Ovary (tissue), 9 donors: Measurements from ENCODE around the gene MAD1L1. TPM values are rescaled to one million over a fixed set of nuclear protein-coding genes. Genes with fewer than 3 reads are reported as not detected.

ENCODE experiments used
- DNase-seq, 5 donors: peaks; one replicate each; pipeline ENCODE4 v3.0.0-alpha.2; 2019 to 2020
- H3K27ac ChIP-seq, 2 donors: fragments of 200-600 bp; one replicate each; pipeline versions ENCODE4 v1.5.1 to v1.8.0; 2019 to 2022
- H3K27me3 ChIP-seq: fragments of 200-600 bp; one replicate; pipeline ENCODE4 v1.8.0; 2022
- H3K36me3 ChIP-seq: fragments of 200-600 bp; sonication (generic); one replicate; pipeline ENCODE4 v1.5.1; 2019
- H3K4me1 ChIP-seq: one replicate; pipeline ENCODE4 v1.8.1; 2013; ENCODE audit warnings: mild to moderate bottlenecking, moderate library complexity; ENCODE audit not compliant: insufficient read depth
- H3K4me3 ChIP-seq: fragments of 200-600 bp; sonication (generic); one replicate; pipeline ENCODE4 v1.5.1; 2017
- H3K9me3 ChIP-seq, 2 donors: fragments of 200-600 bp in 1 of 2; sonication (generic) in 1 of 2; one replicate each; pipeline versions ENCODE4 v1.5.1 to v1.8.1; 2013 to 2019; ENCODE audit warnings: mild to moderate bottlenecking in 1 of 2, moderate library complexity in 1 of 2
- EP300 ChIP-seq: sonication (generic); formaldehyde crosslinking; IDR thresholded peaks from one replicate; pipeline ENCODE4 v1.6.1; 2017; ENCODE audit warnings: antibody characterized with exemption
- POLR2A ChIP-seq: fragments of 450-650 bp; IDR thresholded peaks from one replicate; pipeline ENCODE4 v1.6.1; 2017; ENCODE audit warnings: antibody characterized with exemption, mild to moderate bottlenecking, moderate library complexity
- WGBS, 3 donors: extraction: QIAGEN DNeasy Blood & Tissue Kit in 1 of 3; methylation state at CpG; one replicate each; pipeline versions ENCODE4 v1.1.5 to v1.1.7; 2013 to 2017; 5-methylcytosine and 5-hydroxymethylcytosine counted together
- intact Hi-C, 4 donors: fragments of 100-400 bp; cut with DNase I; formaldehyde crosslinking; loops; one replicate each; pipeline versions ENCODE4 v1.11.0 to v1.15.1; 2022 to 2023
- polyA plus RNA-seq, 2 donors: library from polyadenylated mRNA; stranded (reverse); fragments of 200-250 nt in 1 of 2; fragments of 350-450 nt in 1 of 2; fragmentation: Illumina TruSeq in 1 of 2; extraction: RNeasy Lipid Tissue Mini Kit (QIAGEN cat#74804) in 1 of 2; gene quantifications; one replicate each; pipeline ENCODE4 v1.2.3, GENCODE V29; 2013 to 2014
- total RNA-seq, 7 donors: library from RNA; depleted of rRNA in 2 of 7; stranded (reverse); fragments of >200 nt in 2 of 7; fragmentation: NEBNext Ultra II Directional in 3 of 7; extraction: Animal tissue kit (Norgen Biotek cat#: 25700) in 3 of 7; gene quantifications; one replicate each; pipeline versions ENCODE4 v1.1.0 to v1.2.4, GENCODE V29; 2016 to 2023
- TF ChIP-seq, protein P1 (sequence below), 3 donors: fragments of 450-650 bp in 2 of 3; fragments of 200-600 bp in 1 of 3; IDR thresholded peaks; one replicate each; pipeline versions ENCODE4 v1.5.1 to v1.8.0; 2016 to 2022; ENCODE audit warnings: antibody characterized with exemption in 3 of 3, mild to moderate bottlenecking in 1 of 3
- donor health status: DM: no; HTN: no; CAD: no; lungs with moderate emphysema.
- donor health status: DM: no; HTN: no; CAD: no.
- donor health status: Bipolar disorder and iron deficiency.
- donor health status: DM: yes; HTN: yes; CAD: no.
- donor health status: DM: no; HTN: no; CAD: no.
- donor health status: DM: yes; HTN: yes; CAD: no.

The MAD1L1 gene
- total and polyA plus RNA-seq, 9 donors: 5.9 to 36.6 (median 22.8) TPM

DNA sequence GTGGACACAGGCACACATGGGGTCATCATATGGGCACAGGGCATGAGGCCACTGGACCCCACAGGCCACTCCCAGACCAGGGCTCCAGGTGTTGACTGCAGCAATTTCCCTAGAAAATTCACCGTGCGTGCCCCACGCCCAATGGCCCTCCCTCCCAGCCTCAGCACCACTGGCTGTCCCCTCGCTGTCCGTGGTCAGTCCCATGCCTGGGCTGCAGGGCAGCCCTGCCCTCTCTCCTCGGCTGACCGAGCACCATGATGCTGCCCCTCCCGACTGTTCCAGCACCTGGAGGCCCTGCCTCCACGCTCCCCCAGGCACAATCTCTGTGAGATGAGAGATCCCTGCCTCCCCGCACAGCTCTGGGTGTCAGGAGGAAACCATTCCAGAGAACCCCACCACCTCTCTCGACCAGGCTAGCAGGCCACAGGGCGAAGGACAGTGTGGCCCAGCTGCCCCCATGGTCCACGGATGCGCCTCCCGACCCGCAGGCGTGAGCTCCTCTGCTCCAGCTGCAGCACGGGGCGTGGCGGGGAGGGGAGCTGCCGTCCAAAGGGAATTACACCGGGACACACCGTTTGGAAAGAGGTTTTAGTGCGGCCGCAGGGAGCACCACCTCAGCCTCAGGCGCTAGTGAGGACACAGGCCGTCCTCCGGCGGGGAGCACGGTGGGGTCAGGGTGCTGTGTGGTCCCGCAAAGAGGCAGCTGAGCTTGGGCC, 21.8 kb upstream of the MAD1L1 start:
- no peak for TF ChIP-seq POLR2A
- TF ChIP-seq, protein P1, sequence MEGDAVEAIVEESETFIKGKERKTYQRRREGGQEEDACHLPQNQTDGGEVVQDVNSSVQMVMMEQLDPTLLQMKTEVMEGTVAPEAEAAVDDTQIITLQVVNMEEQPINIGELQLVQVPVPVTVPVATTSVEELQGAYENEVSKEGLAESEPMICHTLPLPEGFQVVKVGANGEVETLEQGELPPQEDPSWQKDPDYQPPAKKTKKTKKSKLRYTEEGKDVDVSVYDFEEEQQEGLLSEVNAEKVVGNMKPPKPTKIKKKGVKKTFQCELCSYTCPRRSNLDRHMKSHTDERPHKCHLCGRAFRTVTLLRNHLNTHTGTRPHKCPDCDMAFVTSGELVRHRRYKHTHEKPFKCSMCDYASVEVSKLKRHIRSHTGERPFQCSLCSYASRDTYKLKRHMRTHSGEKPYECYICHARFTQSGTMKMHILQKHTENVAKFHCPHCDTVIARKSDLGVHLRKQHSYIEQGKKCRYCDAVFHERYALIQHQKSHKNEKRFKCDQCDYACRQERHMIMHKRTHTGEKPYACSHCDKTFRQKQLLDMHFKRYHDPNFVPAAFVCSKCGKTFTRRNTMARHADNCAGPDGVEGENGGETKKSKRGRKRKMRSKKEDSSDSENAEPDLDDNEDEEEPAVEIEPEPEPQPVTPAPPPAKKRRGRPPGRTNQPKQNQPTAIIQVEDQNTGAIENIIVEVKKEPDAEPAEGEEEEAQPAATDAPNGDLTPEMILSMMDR (IDR thresholded peaks at IDR 0.05): no peak
- TF ChIP-seq EP300: no peak
- Histone ChIP-seq H3K27me3 (no peaks in the 10 kb centered on the region), H3K4me3 (no peak overlapping the region), H3K36me3 (no peaks in the 10 kb centered on the region), H3K27ac (no peak overlapping the region), H3K9me3 (no peaks in the 10 kb centered on the region), H3K4me1 (no peaks in the 10 kb centered on the region)
- 88 to 91% (median 89%) methylated on average over 30 to 31 of the region's 31 CpGs for WGBS, 3 donors
- DNase-seq: no peak
- intact Hi-C loops: loop anchor here in 1 of 4 donors (10.0 kb wide), 1 partner anchor 90 kb away; no protein-coding TSS in a partner anchor

DNA sequence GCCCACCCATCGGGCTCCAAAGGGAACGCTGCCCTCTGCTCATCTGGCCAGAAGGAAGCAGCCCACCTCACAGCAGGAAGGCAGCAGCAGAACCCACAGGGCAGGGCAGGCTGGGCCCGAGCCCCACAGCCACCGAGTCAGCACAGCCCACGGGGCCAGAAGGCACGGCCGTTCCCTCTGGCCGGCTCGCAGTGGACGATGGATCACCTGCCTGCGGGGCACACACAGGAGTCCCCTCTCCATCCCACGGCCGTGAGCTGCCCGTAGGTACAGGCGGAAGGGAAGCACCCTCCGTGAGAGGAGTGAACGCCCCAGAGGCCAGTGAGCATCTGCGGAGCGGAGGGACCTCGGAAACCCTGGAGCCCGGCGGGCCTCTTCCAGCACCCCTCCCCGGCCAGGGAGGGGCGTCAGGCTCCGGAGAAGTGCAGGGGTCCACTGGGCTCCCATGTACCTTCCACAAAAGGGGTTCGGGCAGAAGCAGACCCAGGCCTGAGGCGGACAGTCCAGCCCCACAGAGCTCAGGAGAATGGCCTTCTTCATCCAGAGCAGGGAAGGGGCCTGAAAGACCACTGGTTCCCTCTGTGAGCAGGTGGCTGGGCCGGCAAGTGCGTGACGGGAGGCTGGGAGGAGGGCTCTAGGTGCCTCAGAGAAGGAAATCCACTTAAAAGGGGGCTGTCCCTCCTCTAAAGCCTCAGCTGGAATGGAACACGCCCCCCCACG, 20.9 kb upstream of the MAD1L1 start:
- no peak for DNase-seq
- no peaks in the 10 kb centered on the region for H3K9me3 ChIP-seq
- 88 to 93% (median 93%) methylated on average over 30 to 32 of the region's 32 CpGs for WGBS, 3 donors

DNA sequence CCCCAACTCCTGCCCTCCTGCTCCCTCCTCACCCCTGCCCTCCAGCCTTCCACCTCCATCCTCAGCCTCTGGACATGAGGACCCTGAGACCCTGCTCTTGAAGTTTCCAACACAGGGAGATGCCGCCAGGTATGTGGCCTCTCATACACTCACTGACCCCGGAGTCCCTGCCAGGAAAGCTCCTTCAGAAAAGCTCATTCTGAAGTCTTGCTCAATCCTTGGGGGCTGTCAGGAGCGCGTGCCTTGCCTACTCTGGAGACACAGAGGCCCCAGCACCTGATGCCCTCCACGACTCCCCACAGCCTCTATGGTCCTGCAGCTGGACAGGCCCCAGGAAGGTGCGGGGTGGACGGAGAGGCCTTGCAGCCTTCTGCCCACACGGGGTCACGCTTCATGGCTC, 20.3 kb upstream of the MAD1L1 start:
- Histone ChIP-seq H3K4me3 (no peak overlapping the region), H3K36me3 (no peaks in the 10 kb centered on the region), H3K27ac (no peak overlapping the region), H3K27me3 (no peaks in the 10 kb centered on the region), H3K4me1 (no peaks in the 10 kb centered on the region), H3K9me3 (no peaks in the 10 kb centered on the region)
- intact Hi-C loops: loop anchor here in 1 of 4 donors (10.0 kb wide), 1 partner anchor 92 kb away; no protein-coding TSS in a partner anchor
- DNase-seq: no peak
- TF ChIP-seq EP300: no peak
- TF ChIP-seq, protein P1 (IDR thresholded peaks at IDR 0.05): no peak
- TF ChIP-seq POLR2A: no peak
- 81 to 89% (median 87%) methylated on average over 4 to 9 of the region's 9 CpGs for WGBS, 3 donors

More for the DNA sequence above, 20.9 kb upstream of the MAD1L1 start:
- intact Hi-C loops: loop anchor here in 1 of 4 donors (10.0 kb wide), 1 partner anchor 91 kb away; no protein-coding TSS in a partner anchor
- TF ChIP-seq POLR2A: no peak
- TF ChIP-seq, protein P1 (IDR thresholded peaks at IDR 0.05): no peak
- TF ChIP-seq EP300: no peak
- no peak overlapping the region for H3K4me3 ChIP-seq
- no peak overlapping the region for H3K27ac ChIP-seq
- no peaks in the 10 kb centered on the region for H3K36me3 ChIP-seq
- no peaks in the 10 kb centered on the region for H3K4me1 ChIP-seq
- H3K27me3 ChIP-seq: no peaks in the 10 kb centered on the region

DNA sequence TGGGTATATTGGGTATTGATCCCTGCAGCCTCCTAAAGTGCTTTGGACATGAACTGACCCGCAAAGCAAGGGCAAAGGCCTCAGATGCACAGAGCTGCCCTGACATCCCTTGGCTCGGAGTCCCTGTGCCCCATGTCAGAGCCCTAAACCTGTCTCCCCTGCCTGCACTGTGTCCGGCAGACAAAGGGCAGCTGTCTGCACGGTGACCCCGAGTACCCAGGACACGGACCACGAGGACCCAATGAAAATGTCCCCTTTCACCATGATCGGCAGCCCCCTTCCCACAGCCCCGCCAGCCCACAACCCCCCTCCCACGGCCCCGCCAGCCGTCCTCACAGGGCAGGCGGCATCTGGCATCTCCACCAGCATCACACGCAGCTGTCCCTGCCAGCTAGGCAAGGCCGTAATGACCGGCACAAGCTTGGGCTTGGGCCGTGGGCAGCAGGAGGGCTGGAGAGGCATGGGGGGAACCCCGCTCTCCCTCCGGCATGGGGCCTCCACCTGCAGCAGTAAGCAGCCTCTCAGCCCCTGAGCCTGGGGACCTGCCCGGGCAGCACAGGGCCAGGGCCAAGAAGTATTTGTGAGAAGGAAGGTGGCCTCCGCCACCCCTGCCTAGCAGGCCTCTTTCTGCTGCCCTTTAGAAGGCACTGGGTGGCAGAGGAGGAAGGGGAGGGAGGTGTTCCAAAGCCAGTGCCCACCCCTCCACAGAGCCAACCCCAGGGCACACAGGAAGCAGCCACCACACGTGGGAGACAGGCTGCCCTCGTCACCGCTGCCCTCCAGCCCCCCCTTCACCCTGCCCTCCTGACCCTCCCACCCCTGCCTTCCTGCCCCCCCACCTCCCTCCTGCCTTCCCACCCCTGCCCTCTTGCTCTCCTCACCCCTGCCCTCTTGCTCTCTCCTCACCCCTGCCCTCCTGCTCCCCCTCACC, 19.4 kb upstream of the MAD1L1 start:
- 82 to 85% (median 82%) methylated on average over 23 to 24 of the region's 24 CpGs for WGBS, 3 donors
- no peak for DNase-seq
- Histone ChIP-seq H3K9me3 (no peaks in the 10 kb centered on the region), H3K4me3 (no peak overlapping the region), H3K27ac (no peak overlapping the region), H3K36me3 (no peaks in the 10 kb centered on the region), H3K4me1 (no peaks in the 10 kb centered on the region), H3K27me3 (no peaks in the 10 kb centered on the region)
- intact Hi-C loops: loop anchor here in 1 of 4 donors (10.0 kb wide), 1 partner anchor 93 kb away; no protein-coding TSS in a partner anchor
- TF ChIP-seq, protein P1 (IDR thresholded peaks at IDR 0.05): no peak
- TF ChIP-seq POLR2A: no peak
- no peak for TF ChIP-seq EP300
